ENCODE data around the gene F2RL1.
"Not testable (repeated sequence)": the region's sequence is repeated elsewhere in the genome, so short reads cannot be mapped to it uniquely, and the experiment has no call there.

DNA sequence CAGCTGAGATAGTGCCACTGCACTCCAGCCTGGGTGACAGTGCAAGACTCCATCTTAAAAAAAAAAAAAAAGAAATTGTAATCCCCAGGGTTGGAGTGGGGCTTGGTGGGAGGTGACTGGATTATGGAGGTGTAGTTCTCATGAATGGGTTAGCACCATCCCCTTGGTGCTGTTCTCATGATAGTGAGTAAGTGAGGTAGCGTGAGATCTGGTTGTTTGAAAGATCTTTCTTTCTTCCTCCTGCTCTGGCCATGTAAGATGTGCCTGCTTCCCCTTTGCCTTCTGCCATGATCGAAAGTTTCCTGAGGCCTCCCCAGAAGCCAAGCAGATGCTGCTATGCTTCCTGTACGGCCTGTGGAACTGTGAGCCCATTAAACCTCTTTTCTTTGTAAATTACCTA lies 34.9 kb downstream of the F2RL1 start:
- TF ChIP-seq, protein P1, sequence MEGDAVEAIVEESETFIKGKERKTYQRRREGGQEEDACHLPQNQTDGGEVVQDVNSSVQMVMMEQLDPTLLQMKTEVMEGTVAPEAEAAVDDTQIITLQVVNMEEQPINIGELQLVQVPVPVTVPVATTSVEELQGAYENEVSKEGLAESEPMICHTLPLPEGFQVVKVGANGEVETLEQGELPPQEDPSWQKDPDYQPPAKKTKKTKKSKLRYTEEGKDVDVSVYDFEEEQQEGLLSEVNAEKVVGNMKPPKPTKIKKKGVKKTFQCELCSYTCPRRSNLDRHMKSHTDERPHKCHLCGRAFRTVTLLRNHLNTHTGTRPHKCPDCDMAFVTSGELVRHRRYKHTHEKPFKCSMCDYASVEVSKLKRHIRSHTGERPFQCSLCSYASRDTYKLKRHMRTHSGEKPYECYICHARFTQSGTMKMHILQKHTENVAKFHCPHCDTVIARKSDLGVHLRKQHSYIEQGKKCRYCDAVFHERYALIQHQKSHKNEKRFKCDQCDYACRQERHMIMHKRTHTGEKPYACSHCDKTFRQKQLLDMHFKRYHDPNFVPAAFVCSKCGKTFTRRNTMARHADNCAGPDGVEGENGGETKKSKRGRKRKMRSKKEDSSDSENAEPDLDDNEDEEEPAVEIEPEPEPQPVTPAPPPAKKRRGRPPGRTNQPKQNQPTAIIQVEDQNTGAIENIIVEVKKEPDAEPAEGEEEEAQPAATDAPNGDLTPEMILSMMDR (IDR thresholded peaks at IDR 0.05; ENCODE audit: low read length), result not testable (repeated sequence)
- TF ChIP-seq EZH2 (optimal IDR thresholded peaks at IDR 0.05; ENCODE audit: low read depth, low read length); EZH2phosphoT487 (IDR thresholded peaks at IDR 0.05; ENCODE audit: low read length): not testable (repeated sequence)
